Omental fat pad (tissue), 4 donors: ENCODE results near the gene CUL5. TPM values are rescaled to one million over a fixed set of nuclear protein-coding genes. Genes with fewer than 3 reads are reported as not detected.

Experiments used
- ATAC-seq: fragments of 150-250 bp; one replicate; pipeline ENCODE4 v1.9.1; 2016; ENCODE audit warnings: mild to moderate bottlenecking, moderate library complexity; ENCODE audit not compliant: low FRiP score
- DNase-seq: peaks from one replicate; pipeline ENCODE4 v3.0.0-alpha.2; 2019; ENCODE audit warnings: low spot score
- small RNA-seq: library from RNA; depleted of rRNA; stranded (forward); fragments of <200 nt; gene quantifications from one replicate; pipeline ENCODE3, GENCODE V24; 2016
- total RNA-seq, 4 donors: library from RNA; depleted of rRNA; stranded (reverse); fragments of >200 nt; gene quantifications; one replicate each; pipeline ENCODE4 v1.1.0, GENCODE V29; 2016
- TF ChIP-seq, protein P1 (sequence below), 3 donors: fragments of 450-650 bp; IDR thresholded peaks; one replicate each; pipeline ENCODE4 v1.5.1; 2016 to 2017; ENCODE audit warnings: antibody characterized with exemption in 3 of 3, mild to moderate bottlenecking in 3 of 3, moderate library complexity in 2 of 3

CUL5 gene
- total RNA-seq, 4 donors from 2014 or later = 21.7 to 44.6 (median 28.1) TPM

DNA sequence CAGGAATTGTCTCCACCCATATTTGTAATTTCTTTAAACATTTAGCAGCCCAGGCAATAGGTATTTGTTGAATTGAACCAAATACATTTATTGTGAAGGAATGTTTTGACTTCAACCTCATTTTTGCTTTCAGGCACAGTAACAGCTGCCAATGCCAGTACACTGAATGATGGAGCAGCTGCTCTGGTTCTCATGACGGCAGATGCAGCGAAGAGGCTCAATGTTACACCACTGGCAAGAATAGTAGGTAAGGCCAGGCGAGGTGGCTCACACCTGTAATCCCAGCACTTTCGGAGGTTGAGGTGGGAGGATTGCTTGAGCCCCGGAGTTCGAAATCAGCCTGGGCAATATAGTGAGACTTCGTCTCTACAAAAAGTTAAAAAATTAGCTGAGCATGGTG is 133.6 kb downstream of the CUL5 start:
- TF ChIP-seq, protein P1, sequence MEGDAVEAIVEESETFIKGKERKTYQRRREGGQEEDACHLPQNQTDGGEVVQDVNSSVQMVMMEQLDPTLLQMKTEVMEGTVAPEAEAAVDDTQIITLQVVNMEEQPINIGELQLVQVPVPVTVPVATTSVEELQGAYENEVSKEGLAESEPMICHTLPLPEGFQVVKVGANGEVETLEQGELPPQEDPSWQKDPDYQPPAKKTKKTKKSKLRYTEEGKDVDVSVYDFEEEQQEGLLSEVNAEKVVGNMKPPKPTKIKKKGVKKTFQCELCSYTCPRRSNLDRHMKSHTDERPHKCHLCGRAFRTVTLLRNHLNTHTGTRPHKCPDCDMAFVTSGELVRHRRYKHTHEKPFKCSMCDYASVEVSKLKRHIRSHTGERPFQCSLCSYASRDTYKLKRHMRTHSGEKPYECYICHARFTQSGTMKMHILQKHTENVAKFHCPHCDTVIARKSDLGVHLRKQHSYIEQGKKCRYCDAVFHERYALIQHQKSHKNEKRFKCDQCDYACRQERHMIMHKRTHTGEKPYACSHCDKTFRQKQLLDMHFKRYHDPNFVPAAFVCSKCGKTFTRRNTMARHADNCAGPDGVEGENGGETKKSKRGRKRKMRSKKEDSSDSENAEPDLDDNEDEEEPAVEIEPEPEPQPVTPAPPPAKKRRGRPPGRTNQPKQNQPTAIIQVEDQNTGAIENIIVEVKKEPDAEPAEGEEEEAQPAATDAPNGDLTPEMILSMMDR (IDR thresholded peaks at IDR 0.05) = no peak
- no peak for ATAC-seq
- DNase-seq = no peak

- ATAC-seq (no peak), DNase-seq (no peak)
- TF ChIP-seq, protein P1 (IDR thresholded peaks at IDR 0.05) = no peak
Observed at GRCh38 chr11:108144615-108145014, 135.9 kb downstream of the CUL5 start.

DNA sequence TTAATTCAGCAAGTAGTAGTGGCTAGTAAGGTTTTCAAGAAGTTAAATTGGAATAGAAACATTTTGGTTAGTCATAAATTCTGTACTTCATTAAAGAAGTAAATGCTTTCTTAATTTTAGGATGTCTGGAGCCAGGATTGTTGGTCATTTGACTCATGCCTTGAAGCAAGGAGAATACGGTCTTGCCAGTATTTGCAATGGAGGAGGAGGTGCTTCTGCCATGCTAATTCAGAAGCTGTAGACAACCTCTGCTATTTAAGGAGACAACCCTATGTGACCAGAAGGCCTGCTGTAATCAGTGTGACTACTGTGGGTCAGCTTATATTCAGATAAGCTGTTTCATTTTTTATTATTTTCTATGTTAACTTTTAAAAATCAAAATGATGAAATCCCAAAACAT is 138.5 kb downstream of the CUL5 start:
- no peak for DNase-seq

DNA sequence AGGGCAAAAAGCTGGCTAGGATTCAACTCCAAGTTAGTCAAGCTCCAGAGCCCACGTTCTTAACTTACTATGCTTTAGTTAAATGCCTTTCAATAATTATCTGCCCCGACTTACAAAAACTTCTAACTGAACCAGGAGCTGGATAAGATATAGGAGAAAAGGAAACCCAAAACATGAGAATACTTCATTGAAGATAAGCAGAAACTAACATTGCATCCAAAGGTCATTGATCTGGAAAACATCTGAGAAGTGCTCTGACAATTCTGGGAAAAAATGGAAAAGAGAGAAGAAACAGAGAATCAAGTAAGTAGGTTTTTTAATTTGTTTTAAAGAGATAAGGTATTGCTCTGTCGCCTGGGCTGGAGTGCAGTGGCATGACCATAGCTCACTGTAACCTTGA is 139.9 kb downstream of the CUL5 start:
- TF ChIP-seq, protein P1 (IDR thresholded peaks at IDR 0.05) = no peak
- no peak for ATAC-seq
- no peak for DNase-seq

More for the DNA sequence above, 138.5 kb downstream of the CUL5 start:
- no peak for ATAC-seq
- TF ChIP-seq, protein P1 (IDR thresholded peaks at IDR 0.05) = no peak

DNA sequence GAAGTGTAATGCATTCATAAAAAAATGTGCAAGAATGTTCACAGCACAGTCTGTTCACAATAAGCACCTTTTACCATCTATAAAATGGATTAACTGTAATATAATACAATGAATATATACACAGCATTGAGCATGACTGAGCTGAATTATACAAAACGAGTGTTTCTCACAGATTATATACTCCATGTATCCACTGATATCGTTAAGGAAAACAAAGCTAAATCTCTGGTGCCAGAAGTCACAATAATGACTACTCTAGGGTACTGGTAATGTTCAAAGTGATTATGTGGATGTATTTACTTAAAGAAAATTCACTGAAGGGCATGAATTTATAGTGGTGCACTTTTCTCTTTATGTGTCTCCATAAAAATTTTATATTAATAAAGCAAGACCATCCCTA is 145.9 kb downstream of the CUL5 start:
- ATAC-seq = no peak

More for the DNA sequence above, 145.9 kb downstream of the CUL5 start:
- DNase-seq = no peak
- TF ChIP-seq, protein P1 (IDR thresholded peaks at IDR 0.05) = no peak

Small RNAs within 50 kb of the gene (small RNA-seq; reads per million reads assigned to genes)
- gene RF00019 = not detected

Other genes starting within 250 kb of the CUL5 start
- gene SLC35F2, start 150.1 kb upstream of the CUL5 start, total RNA-seq = 10 to 100 TPM in 1 of 4 donors, 1 to 10 TPM in 3; 4.9 to 15.1 (median 8.8) TPM
- 1 to 10 TPM; 1.4 to 4.3 (median 2.5) TPM for gene RAB39A, start 80.5 kb upstream of the CUL5 start, total RNA-seq
- gene ACAT1, start 112.7 kb downstream of the CUL5 start, total RNA-seq = 100 to 1,000 TPM; 118 to 215 (median 168) TPM
- gene NPAT, start 213.7 kb downstream of the CUL5 start, total RNA-seq = 10 to 100 TPM; 10.6 to 20.8 (median 11.0) TPM
- 10 to 100 TPM; 52.8 to 85.9 (median 58.7) TPM for gene ATM, start 214.2 kb downstream of the CUL5 start, total RNA-seq